ENCODE measurements around the gene NUDT16.

DNA sequence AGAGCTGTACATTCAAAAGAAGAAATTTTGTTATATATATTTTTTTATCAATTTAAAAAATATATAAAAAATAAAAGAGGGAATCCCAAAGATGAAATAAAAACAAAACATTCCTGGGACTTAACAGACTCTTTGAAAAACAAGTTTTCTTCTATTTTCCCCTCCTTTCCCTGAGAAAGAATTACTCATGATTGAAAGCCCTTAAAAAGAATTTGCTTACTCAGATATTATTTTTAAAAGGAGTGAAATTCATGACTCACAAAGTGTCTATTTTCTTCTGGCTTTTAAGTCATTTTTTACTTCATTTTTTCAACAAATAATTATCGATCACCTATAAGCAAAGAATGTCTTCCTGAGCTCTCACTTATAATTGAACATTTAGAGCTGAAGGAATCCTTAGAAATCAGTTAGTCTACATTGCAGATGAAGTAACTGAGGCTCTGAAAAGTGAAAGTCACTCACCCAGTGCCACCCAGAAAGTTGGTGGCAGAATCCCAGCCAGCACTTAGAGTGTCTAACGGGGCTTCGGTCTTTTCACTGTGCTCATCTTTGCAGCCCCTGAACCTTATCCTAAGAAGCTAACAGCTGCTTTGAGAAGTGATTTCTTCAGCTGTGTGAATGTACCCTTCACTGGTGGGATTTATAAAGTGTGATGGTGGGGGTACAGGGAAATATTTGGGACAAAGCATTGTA, 42.5 kb upstream of the NUDT16 start:
- TF ChIP-seq, protein P1, sequence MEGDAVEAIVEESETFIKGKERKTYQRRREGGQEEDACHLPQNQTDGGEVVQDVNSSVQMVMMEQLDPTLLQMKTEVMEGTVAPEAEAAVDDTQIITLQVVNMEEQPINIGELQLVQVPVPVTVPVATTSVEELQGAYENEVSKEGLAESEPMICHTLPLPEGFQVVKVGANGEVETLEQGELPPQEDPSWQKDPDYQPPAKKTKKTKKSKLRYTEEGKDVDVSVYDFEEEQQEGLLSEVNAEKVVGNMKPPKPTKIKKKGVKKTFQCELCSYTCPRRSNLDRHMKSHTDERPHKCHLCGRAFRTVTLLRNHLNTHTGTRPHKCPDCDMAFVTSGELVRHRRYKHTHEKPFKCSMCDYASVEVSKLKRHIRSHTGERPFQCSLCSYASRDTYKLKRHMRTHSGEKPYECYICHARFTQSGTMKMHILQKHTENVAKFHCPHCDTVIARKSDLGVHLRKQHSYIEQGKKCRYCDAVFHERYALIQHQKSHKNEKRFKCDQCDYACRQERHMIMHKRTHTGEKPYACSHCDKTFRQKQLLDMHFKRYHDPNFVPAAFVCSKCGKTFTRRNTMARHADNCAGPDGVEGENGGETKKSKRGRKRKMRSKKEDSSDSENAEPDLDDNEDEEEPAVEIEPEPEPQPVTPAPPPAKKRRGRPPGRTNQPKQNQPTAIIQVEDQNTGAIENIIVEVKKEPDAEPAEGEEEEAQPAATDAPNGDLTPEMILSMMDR (IDR thresholded peaks at IDR 0.05) = no peak
- no peak for TF ChIP-seq POLR2A (IDR thresholded peaks at IDR 0.05)
